Smooth muscle cell (in vitro differentiated cells): ENCODE measurements around the gene LGR6. TPM values are rescaled to one million over a fixed set of nuclear protein-coding genes. Genes with fewer than 3 reads are reported as not detected.

Source experiments
- DNase-seq: peaks from one replicate; lab custom pipeline; 2025; ENCODE audit not compliant: unreplicated experiment; lab: John Stamatoyannopoulos, UW
- H2AFZ ChIP-seq: fragments of 200-600 bp; sonication (generic); 2 replicates; pipeline ENCODE4 v1.6.0; 2016; ENCODE audit warnings: antibody characterized with exemption, low read depth, mild to moderate bottlenecking
- H3F3A ChIP-seq: fragments of 200-600 bp; sonication (generic); 2 replicates; pipeline ENCODE4 v1.6.0; 2017; ENCODE audit warnings: antibody characterized with exemption, low read depth
- H3K27ac ChIP-seq: fragments of 200-600 bp; sonication (generic); 2 replicates; pipeline ENCODE4 v1.5.1; 2016; ENCODE audit warnings: low read depth, mild to moderate bottlenecking
- H3K27me3 ChIP-seq: fragments of 200-600 bp; sonication (generic); 2 replicates; pipeline ENCODE4 v1.6.1; 2016; ENCODE audit warnings: low read depth, mild to moderate bottlenecking
- H3K36me3 ChIP-seq: fragments of 200-600 bp; sonication (generic); 2 replicates; pipeline ENCODE4 v1.5.1; 2016; ENCODE audit warnings: low read depth
- H3K4me1 ChIP-seq: fragments of 200-600 bp; sonication (generic); 2 replicates; pipeline ENCODE4 v1.5.1; 2016; ENCODE audit warnings: low read depth
- H3K4me2 ChIP-seq: fragments of 200-600 bp; sonication (generic); 2 replicates; pipeline ENCODE4 v1.6.0; 2016; ENCODE audit warnings: mild to moderate bottlenecking
- H3K4me3 ChIP-seq: fragments of 200-600 bp; sonication (generic); 2 replicates; pipeline ENCODE4 v1.5.1; 2016; ENCODE audit warnings: mild to moderate bottlenecking
- H3K79me2 ChIP-seq: fragments of 200-600 bp; sonication (generic); 2 replicates; pipeline ENCODE4 v1.6.0; 2016; ENCODE audit warnings: low read depth, mild to moderate bottlenecking
- H3K9ac ChIP-seq: fragments of 200-600 bp; sonication (generic); 2 replicates; pipeline ENCODE4 v1.6.0; 2016; ENCODE audit warnings: low read depth
- H3K9me3 ChIP-seq: fragments of 200-600 bp; sonication (generic); replicated peaks from 2 replicates; pipeline ENCODE4 v1.5.1; 2016; ENCODE audit warnings: low read depth
- H4K20me1 ChIP-seq: fragments of 200-600 bp; sonication (generic); 2 replicates; pipeline ENCODE4 v1.6.0; 2016; ENCODE audit warnings: low read depth
- WGBS: methylation state at CpG from one replicate; pipeline ENCODE4 v1.1.7; 2016; ENCODE audit warnings: low lambda C conversion rate; 5-methylcytosine and 5-hydroxymethylcytosine counted together
- polyA plus RNA-seq: library from polyadenylated mRNA; unstranded; fragments of >200 nt; fragmentation: Nextera tagmentation; extraction: Ambion mirVana; gene quantifications from 2 replicates; pipeline ENCODE4 v1.2.1, GENCODE V29; 2016
- total RNA-seq: library from RNA; depleted of rRNA; stranded (reverse); fragments of >200 nt; gene quantifications from 2 replicates; pipeline ENCODE4 v1.2.3, GENCODE V29; 2014
- TF ChIP-seq, protein P1 (sequence below): fragments of 200-600 bp; sonication (generic); IDR thresholded peaks from 2 replicates; pipeline ENCODE4 v1.5.1; 2017; ENCODE audit warnings: borderline replicate concordance, mild to moderate bottlenecking, antibody characterized with exemption; ENCODE audit not compliant: insufficient read depth, poor library complexity, severe bottlenecking

The LGR6 gene
- total and polyA plus RNA-seq, 2 experiments from 2014 or later, result 1.8 to 2.9 TPM

DNA sequence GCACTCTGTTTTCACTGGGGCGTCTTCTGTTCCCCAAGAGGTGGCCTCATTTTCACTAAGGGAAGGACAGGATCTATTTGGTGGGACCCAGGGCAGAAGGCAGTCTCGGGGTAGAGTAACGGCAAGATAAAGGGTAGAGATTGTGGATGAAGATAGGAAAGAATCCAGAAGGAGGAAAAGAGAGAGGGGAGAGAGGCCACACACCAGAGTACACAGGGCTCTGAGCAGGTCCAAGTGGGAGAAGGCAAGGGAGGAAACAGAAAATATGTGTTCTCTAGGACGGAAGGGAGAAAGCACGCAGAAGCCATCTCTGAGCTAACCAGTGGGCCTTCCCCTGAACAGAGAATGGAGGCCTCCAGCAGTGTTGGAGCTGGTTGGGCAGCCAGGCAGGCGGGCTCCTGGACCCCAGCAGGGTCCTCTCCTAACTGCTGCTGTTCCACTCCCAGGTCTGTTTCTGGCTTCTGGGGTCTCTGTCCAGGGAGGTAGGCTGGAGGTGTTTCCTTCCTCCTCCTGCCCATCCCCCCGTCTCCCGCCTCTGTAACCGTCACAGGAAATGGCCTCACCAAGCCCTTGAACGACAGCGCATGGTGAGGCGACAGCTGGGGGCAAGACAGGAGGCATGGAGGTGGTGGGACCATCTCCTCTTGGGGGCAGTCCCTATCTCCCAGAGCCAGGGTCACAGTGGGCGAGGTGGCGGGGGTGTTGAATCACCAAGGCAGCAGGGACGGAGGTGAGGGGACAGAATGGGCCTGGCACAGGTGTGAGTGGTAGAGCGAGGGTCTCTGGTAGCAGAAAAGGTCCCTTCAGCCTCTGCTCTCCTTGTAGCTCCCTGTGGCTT, 33.8 kb upstream of the LGR6 start:
- TF ChIP-seq, protein P1, sequence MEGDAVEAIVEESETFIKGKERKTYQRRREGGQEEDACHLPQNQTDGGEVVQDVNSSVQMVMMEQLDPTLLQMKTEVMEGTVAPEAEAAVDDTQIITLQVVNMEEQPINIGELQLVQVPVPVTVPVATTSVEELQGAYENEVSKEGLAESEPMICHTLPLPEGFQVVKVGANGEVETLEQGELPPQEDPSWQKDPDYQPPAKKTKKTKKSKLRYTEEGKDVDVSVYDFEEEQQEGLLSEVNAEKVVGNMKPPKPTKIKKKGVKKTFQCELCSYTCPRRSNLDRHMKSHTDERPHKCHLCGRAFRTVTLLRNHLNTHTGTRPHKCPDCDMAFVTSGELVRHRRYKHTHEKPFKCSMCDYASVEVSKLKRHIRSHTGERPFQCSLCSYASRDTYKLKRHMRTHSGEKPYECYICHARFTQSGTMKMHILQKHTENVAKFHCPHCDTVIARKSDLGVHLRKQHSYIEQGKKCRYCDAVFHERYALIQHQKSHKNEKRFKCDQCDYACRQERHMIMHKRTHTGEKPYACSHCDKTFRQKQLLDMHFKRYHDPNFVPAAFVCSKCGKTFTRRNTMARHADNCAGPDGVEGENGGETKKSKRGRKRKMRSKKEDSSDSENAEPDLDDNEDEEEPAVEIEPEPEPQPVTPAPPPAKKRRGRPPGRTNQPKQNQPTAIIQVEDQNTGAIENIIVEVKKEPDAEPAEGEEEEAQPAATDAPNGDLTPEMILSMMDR, result no peak
- H3K4me2 ChIP-seq, result no peak overlapping the region
- WGBS, result 91% methylated on average over 16 of the region's 16 CpGs
- H4K20me1 ChIP-seq, result no peaks in the 10 kb centered on the region
- H2AFZ ChIP-seq, result no peak overlapping the region
- no peaks in the 10 kb centered on the region for H3K36me3 ChIP-seq
- no peak overlapping the region for H3K4me3 ChIP-seq
- no peaks in the 10 kb centered on the region for H3K27me3 ChIP-seq
- H3F3A ChIP-seq, result no peaks in the 10 kb centered on the region
- H3K27ac ChIP-seq, result no peak overlapping the region
- no peaks in the 10 kb centered on the region for H3K4me1 ChIP-seq
- DNase-seq, result no peak
- H3K9ac ChIP-seq, result no peak overlapping the region
- no peaks in the 10 kb centered on the region for H3K79me2 ChIP-seq
- no peaks in the 10 kb centered on the region for H3K9me3 ChIP-seq

DNA sequence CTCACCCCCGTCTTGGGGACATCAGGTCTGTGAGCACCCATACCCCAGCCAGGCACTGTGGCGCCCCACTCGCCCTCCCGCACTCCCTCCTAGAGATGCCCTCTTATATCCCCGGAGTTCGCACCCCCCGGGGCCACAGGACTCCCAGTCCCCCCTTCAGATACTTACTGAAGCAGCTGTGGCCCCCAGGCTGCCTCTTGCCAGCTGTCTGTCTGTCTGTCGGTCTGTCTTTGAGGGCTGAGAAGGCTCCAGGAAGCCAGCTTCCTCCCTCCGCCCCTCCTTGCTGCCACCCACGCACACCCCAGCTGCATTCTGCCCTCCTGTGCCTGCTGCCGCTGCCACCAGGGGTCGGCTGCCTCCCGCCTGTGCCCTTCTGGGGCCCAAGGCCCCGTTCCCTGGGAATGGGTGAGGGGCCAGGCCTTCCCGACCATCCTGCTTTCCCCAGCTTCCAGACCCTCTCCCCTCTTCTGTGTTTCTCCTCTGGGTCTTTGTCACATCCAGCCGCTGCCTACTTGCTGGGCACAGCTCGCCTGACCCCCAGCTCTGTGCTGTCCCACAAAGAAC, 33.1 kb upstream of the LGR6 start, which contains the start of gene PTPN7:
PTPN7 (minus strand) TSS at position 226 of the 564 bp plus-strand sequence. CDS start 1,200 bp downstream, outside the sequence.
- no peaks in the 10 kb centered on the region for H3K27me3 ChIP-seq
- peak within 1 kb of the TSS; percentile 7 for H2AFZ ChIP-seq
- no peaks in the 10 kb centered on the region for H4K20me1 ChIP-seq
- H3K27ac ChIP-seq, result no peak within 1 kb of the TSS
- no peaks in the 10 kb centered on the region for H3K9me3 ChIP-seq
- H3K79me2 ChIP-seq, result no peaks in the 10 kb centered on the region
- peaks cover under 1% of the 10 kb centered on the region for H3K4me1 ChIP-seq
- no peak within 1 kb of the TSS for H3K4me2 ChIP-seq
- no peaks in the 10 kb centered on the region for H3K36me3 ChIP-seq
- 83% methylated on average over 17 of the region's 17 CpGs for WGBS
- DNase-seq, result no peak
- H3F3A ChIP-seq, result no peaks in the 10 kb centered on the region
- TF ChIP-seq, protein P1, result no peak
- no peak within 1 kb of the TSS for H3K4me3 ChIP-seq
- no peak within 1 kb of the TSS for H3K9ac ChIP-seq

DNA sequence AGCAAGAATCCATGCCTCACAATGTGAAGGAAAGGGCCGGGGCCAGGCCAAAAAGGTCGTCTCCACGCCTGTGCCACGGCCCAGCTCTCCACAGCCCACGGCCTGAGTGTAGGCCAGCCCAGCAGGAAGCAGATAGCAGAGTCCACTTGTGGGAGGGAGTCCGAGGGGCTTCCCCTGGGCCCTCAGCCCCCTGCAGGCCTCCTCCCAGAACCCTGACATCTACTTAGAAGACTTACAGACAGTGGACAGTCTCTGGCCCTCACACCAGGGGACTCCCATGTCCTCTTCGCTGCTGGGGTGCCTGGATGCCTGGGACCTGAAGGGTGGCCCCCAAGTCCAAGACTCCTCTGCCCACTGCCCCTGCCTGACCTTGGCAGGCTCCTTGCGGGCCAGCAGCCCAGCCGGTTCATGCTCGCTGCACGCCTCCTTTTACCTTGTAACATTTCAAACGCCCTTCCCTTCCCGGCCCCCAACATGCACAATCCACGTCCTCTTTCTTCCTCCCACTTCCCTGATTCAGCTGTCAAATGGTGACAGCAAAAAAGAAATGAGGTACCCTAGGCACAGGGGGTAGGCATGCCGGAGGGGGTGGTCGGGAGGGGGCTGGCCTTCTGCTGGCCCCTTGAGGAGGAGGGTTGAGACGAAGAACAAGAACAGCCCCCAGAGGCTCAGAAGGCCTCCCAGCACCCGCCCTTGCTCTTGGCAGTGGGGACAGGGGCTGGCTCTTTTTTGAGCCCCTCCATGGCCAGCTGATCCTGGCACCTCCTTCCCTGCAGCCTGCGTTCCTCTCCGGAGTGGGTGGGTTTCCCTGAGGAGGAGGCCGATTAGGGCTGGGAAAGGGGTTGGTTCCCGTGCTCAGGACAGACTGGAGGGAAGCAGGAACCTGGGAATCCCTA, 32.2 kb upstream of the LGR6 start:
- no peak overlapping the region for H3K9ac ChIP-seq
- no peak for DNase-seq
- H4K20me1 ChIP-seq, result no peaks in the 10 kb centered on the region
- 80% methylated on average over 22 of the region's 22 CpGs for WGBS
- H3K9me3 ChIP-seq, result no peaks in the 10 kb centered on the region
- H3K27ac ChIP-seq, result no peak overlapping the region
- H3K36me3 ChIP-seq, result no peaks in the 10 kb centered on the region
- no peaks in the 10 kb centered on the region for H3F3A ChIP-seq
- TF ChIP-seq, protein P1, result no peak
- H3K4me2 ChIP-seq, result no peak overlapping the region
- H3K4me1 ChIP-seq, result peaks cover 3% of the 10 kb centered on the region
- no peaks in the 10 kb centered on the region for H3K27me3 ChIP-seq
- H2AFZ ChIP-seq, result peak overlapping the region; percentile 7
- H3K79me2 ChIP-seq, result no peaks in the 10 kb centered on the region
- H3K4me3 ChIP-seq, result no peak overlapping the region
